ENCODE results near the gene SOBP. TPM values are rescaled to one million over a fixed set of nuclear protein-coding genes. Genes with fewer than 3 reads are reported as not detected.

SOBP gene
- total RNA-seq, 1 experiment from 2014 or later, result 1.7 TPM

DNA sequence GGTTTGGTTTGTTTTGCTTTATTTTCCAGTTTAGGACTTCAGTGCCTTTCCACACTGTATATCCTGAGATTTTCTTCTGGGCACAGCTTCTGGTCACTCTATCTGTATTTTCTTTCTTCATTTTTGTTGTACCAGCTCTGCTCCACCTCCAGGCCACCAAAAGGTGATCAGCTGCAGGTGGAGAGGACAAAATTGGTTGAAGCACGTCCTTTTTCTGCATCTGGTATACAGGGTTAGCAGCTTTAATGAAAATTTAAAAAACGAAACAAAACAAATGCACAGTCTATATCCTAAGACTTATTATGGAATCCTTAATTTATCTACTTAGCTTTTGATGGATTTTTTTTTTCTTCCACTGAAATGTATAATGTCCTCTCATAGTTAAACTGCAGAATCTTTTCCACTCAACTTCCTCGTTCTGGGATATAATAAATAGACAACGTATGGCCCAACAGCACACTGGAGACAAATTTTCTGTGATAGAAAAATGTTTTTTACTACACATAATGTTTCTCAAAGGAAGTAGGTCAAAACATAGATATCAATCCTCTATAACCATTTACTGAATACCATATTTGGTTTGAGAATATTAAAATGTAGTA, 10.7 kb upstream of the SOBP start:
- CTCF ChIA-PET, result interaction anchor here (1.1 kb wide), 1 partner anchor 8 kb away, joined by 3 read pairs; no protein-coding TSS in a partner anchor
- no peak for DNase-seq
- no peaks in the 10 kb centered on the region for H3K36me3 Mint-ChIP-seq (ENCODE audit: insufficient read depth, unreplicated experiment)
- peaks cover 8% of the 10 kb centered on the region for H3K4me1 Mint-ChIP-seq (ENCODE audit: low read depth, unreplicated experiment)
- TF ChIP-seq, protein P1, sequence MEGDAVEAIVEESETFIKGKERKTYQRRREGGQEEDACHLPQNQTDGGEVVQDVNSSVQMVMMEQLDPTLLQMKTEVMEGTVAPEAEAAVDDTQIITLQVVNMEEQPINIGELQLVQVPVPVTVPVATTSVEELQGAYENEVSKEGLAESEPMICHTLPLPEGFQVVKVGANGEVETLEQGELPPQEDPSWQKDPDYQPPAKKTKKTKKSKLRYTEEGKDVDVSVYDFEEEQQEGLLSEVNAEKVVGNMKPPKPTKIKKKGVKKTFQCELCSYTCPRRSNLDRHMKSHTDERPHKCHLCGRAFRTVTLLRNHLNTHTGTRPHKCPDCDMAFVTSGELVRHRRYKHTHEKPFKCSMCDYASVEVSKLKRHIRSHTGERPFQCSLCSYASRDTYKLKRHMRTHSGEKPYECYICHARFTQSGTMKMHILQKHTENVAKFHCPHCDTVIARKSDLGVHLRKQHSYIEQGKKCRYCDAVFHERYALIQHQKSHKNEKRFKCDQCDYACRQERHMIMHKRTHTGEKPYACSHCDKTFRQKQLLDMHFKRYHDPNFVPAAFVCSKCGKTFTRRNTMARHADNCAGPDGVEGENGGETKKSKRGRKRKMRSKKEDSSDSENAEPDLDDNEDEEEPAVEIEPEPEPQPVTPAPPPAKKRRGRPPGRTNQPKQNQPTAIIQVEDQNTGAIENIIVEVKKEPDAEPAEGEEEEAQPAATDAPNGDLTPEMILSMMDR (IDR thresholded peaks at IDR 0.05; ENCODE audit: unreplicated experiment), result no peak
- H3K4me3 Mint-ChIP-seq (ENCODE audit: low read depth, unreplicated experiment), result no peak overlapping the region
- intact Hi-C loops (cut with micrococcal nuclease; ENCODE audit: unreplicated experiment), result no loop called here
- no peak overlapping the region for H3K27ac Mint-ChIP-seq (ENCODE audit: unreplicated experiment)
- H3K9me3 Mint-ChIP-seq (ENCODE audit: low read depth, unreplicated experiment), result no peaks in the 10 kb centered on the region
- peaks cover 16% of the 10 kb centered on the region for H3K27me3 Mint-ChIP-seq (ENCODE audit: unreplicated experiment)
- BruUV-seq (replicated peaks), result no TSS peak

DNA sequence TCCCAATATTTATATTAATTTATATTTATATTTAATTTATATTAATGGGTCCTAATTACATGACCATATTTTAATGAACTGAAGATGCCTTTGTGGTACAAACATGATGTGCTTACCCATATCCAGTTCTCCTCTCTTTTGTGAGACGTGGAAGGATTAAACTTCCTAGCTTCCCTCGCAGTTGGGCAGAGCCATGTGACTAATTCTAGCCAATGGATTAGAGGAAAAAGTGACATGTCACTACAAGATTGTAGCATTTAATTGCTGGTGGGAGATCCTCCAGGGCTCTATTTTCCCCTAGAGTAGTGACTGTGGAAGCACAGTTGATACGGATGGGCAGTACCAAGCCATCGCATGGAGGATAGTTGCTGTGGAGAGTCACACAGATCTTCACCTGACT, 4.8 kb upstream of the SOBP start:
- TF ChIP-seq, protein P1 (IDR thresholded peaks at IDR 0.05; ENCODE audit: unreplicated experiment), result no peak
- Mint-ChIP-seq H3K9me3 (ENCODE audit: low read depth, unreplicated experiment) (no peaks in the 10 kb centered on the region), H3K27me3 (ENCODE audit: unreplicated experiment) (peaks cover 59% of the 10 kb centered on the region), H3K4me3 (ENCODE audit: low read depth, unreplicated experiment) (no peak overlapping the region), H3K4me1 (ENCODE audit: low read depth, unreplicated experiment) (peaks cover 17% of the 10 kb centered on the region), H3K27ac (ENCODE audit: unreplicated experiment) (no peak overlapping the region), H3K36me3 (ENCODE audit: insufficient read depth, unreplicated experiment) (peaks cover 17% of the 10 kb centered on the region)
- CTCF ChIA-PET, result no interaction called here
- BruUV-seq (replicated peaks), result no TSS peak
- DNase-seq, result no peak
- intact Hi-C loops (cut with micrococcal nuclease; ENCODE audit: unreplicated experiment), result no loop called here

DNA sequence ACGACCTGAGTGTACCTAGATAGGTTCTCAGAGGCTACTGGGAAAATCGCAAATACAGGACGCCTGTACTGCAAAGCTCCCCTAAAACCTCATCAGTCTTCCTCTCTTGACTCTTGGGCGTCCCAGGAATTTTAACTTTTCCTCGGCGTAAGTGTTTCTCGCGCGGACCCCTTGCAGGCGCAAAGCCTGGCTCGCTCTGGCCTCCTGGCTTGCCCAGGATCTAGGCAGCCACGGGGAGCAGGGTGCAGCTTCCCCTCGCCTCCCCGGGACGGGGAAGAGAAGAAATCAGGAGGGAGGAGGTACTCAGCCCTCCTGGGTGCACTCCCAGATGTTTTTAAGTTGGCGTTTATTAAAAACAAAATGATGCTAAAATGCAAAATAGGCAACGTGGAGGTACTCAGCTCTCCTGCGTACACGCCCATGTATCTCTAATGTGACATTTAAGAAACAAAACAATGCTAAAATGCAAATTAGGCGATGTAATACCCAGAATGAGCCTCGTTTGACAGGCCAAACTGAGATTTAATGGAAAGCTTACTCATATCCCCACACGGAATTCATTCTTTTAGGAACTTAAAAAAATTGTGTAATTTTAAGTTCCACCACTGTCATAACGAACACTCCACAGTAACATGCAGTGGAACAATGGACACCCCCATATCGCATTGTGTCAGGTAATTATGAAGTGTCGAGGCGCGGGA, 1.6 kb upstream of the SOBP start:
- DNase-seq, result no peak
- Mint-ChIP-seq H3K9me3 (ENCODE audit: low read depth, unreplicated experiment) (no peaks in the 10 kb centered on the region), H3K27ac (ENCODE audit: unreplicated experiment) (peak overlapping the region; percentile 42), H3K36me3 (ENCODE audit: insufficient read depth, unreplicated experiment) (peaks cover 30% of the 10 kb centered on the region), H3K27me3 (ENCODE audit: unreplicated experiment) (peaks cover 48% of the 10 kb centered on the region), H3K4me3 (ENCODE audit: low read depth, unreplicated experiment) (peak overlapping the region; percentile 89), H3K4me1 (ENCODE audit: low read depth, unreplicated experiment) (peaks cover 9% of the 10 kb centered on the region)
- intact Hi-C loops (cut with micrococcal nuclease; ENCODE audit: unreplicated experiment), result no loop called here
- CTCF ChIA-PET, result interaction anchor here (1.3 to 1.5 kb wide), 2 partner anchors 119 to 170 kb away, joined by 3 to 6 read pairs; no protein-coding TSS in a partner anchor
- no TSS peak for BruUV-seq (replicated peaks)
- TF ChIP-seq, protein P1 (IDR thresholded peaks at IDR 0.05; ENCODE audit: unreplicated experiment), result no peak

DNA sequence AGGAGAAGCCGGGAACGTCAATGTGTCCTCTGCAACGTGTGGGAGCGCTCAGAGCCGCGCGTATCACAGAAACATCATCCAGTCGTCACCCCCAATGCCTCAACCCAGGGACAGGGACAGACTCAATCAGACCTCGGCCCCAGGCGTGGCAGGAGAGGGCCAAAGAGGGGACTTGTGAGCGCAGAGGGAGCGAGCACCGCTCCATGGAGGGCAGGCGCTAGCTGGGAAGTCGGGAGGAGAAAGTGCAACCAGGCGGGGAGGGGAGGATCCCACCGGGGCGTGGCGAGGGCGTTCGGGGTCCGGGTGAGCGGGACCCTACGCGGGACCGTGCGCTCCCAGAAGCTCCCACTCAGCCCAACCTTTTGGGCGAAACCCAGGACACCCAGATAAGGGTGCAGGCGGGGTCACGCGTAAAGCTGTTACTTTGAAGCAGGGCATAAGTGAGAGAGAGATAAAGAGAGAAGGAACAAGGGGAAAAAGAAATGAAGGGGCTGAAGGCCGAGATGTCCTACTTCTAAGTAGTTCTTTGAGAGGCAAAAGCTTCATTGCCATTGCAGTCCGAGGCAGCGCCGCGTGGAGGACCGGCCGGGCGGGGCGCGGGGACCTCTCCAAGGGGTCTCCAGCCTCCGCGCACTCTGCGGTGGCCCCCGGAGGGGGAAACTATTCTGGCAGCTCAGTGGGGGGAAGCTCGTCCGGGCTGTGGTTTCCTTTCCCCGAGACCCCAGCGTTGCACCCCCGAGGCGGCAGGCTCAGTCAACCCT, 862 bp upstream of the SOBP start:
- Mint-ChIP-seq H3K4me1 (ENCODE audit: low read depth, unreplicated experiment) (peaks cover 9% of the 10 kb centered on the region), H3K4me3 (ENCODE audit: low read depth, unreplicated experiment) (peak overlapping the region; percentile 89), H3K27ac (ENCODE audit: unreplicated experiment) (peak overlapping the region; percentile 42), H3K36me3 (ENCODE audit: insufficient read depth, unreplicated experiment) (peaks cover 30% of the 10 kb centered on the region), H3K9me3 (ENCODE audit: low read depth, unreplicated experiment) (no peaks in the 10 kb centered on the region), H3K27me3 (ENCODE audit: unreplicated experiment) (peaks cover 44% of the 10 kb centered on the region)
- TF ChIP-seq, protein P1 (IDR thresholded peaks at IDR 0.05; ENCODE audit: unreplicated experiment), result no peak
- CTCF ChIA-PET, result interaction anchor here (1.3 to 1.5 kb wide), 2 partner anchors 118 to 171 kb away, joined by 3 to 6 read pairs; no protein-coding TSS in a partner anchor
- no TSS peak for BruUV-seq (replicated peaks)
- intact Hi-C loops (cut with micrococcal nuclease; ENCODE audit: unreplicated experiment), result no loop called here
- DNase-seq, result peak; percentile 23

Data from Calu3 (cell line).